SK-N-MC (cell line): ENCODE results near the gene ABHD15.

Experiments
- EZH2 ChIP-seq: fragments of 200-600 bp; sonication (generic); IDR thresholded peaks from one replicate; pipeline ENCODE4 v1.6.1; 2017; ENCODE audit warnings: antibody characterized with exemption
- FOXP2 ChIP-seq: optimal IDR thresholded peaks from 2 replicates; pipeline ENCODE3; 2011; ENCODE audit warnings: mild to moderate bottlenecking, moderate library complexity; ENCODE audit not compliant: insufficient read depth; ENCODE audit errors: extremely low read length, control extremely low read depth
- POLR2AphosphoS5 ChIP-seq: IDR thresholded peaks from 2 replicates; pipeline ENCODE4 v1.6.1; 2012; ENCODE audit warnings: mild to moderate bottlenecking, low read depth, low read length, borderline replicate concordance

- TF ChIP-seq POLR2AphosphoS5 (no peak), EZH2 (no peak), FOXP2 (no peak)
These were observed 14.9 kb upstream of the ABHD15 start for GRCh38 chr17:29581583-29582253.
